Endothelial cell (in vitro differentiated cells): Measurements from ENCODE around the gene TIMM8A. TPM values are rescaled to one million over a fixed set of nuclear protein-coding genes. Genes with fewer than 3 reads are reported as not detected.

ENCODE experiments used
- DNase-seq: peaks from one replicate; pipeline ENCODE4 v3.0.0; 2021; ENCODE audit warnings: low spot score
- H3K27ac Mint-ChIP-seq: one replicate; pipeline ENCODE4 v1.8.0; 2021; ENCODE audit warnings: mixed read lengths, inconsistent platforms; ENCODE audit not compliant: unreplicated experiment
- H3K27me3 Mint-ChIP-seq: one replicate; pipeline ENCODE4 v1.8.0; 2021; ENCODE audit warnings: mild to moderate bottlenecking, moderate library complexity, mixed read lengths, inconsistent platforms; ENCODE audit not compliant: unreplicated experiment
- H3K36me3 Mint-ChIP-seq: one replicate; pipeline ENCODE4 v1.8.0; 2021; ENCODE audit warnings: mild to moderate bottlenecking, low read depth, mixed read lengths, inconsistent platforms; ENCODE audit not compliant: unreplicated experiment
- H3K4me1 Mint-ChIP-seq: one replicate; pipeline ENCODE4 v1.8.0; 2021; ENCODE audit warnings: mild to moderate bottlenecking, mixed read lengths, inconsistent platforms; ENCODE audit not compliant: unreplicated experiment
- H3K4me3 Mint-ChIP-seq: one replicate; pipeline ENCODE4 v1.8.0; 2021; ENCODE audit warnings: mild to moderate bottlenecking, mixed read lengths, inconsistent platforms; ENCODE audit not compliant: unreplicated experiment
- H3K9me3 Mint-ChIP-seq: one replicate; pipeline ENCODE4 v1.8.0; 2021; ENCODE audit warnings: mixed read lengths, inconsistent platforms; ENCODE audit not compliant: unreplicated experiment
- CTCF ChIP-seq: fragments of 200-600 bp; sonication (generic); IDR thresholded peaks from one replicate; pipeline ENCODE4 v1.5.0; 2021; ENCODE audit warnings: antibody characterized with exemption; ENCODE audit not compliant: unreplicated experiment
- total RNA-seq: library from RNA; stranded (reverse); fragmentation: NEBNext Ultra II Directional; extraction: Animal tissue kit (Norgen Biotek cat#: 25700); gene quantifications from one replicate; pipeline ENCODE4 v1.2.1, GENCODE V29; 2021; ENCODE audit not compliant: unreplicated experiment

The TIMM8A gene
- total RNA-seq, 1 donor from 2014 or later: 12.5 TPM

GRCh38 chrX:101370888-101371504 lies 22.5 kb upstream of the TIMM8A start:
- no peak overlapping the region for H3K4me3 Mint-ChIP-seq
- no peaks in the 10 kb centered on the region for H3K9me3 Mint-ChIP-seq
- no peak for TF ChIP-seq CTCF
- peaks cover 8% of the 10 kb centered on the region for H3K4me1 Mint-ChIP-seq
- no peaks in the 10 kb centered on the region for H3K27me3 Mint-ChIP-seq
- DNase-seq: no peak
- peak overlapping the region; percentile 57 for H3K27ac Mint-ChIP-seq
- H3K36me3 Mint-ChIP-seq: no peaks in the 10 kb centered on the region

- TF ChIP-seq CTCF: no peak
- Mint-ChIP-seq H3K4me3 (no peak overlapping the region), H3K4me1 (peaks cover 8% of the 10 kb centered on the region), H3K27ac (no peak overlapping the region), H3K36me3 (no peaks in the 10 kb centered on the region), H3K9me3 (no peaks in the 10 kb centered on the region), H3K27me3 (no peaks in the 10 kb centered on the region)
- no peak for DNase-seq
Measured at GRCh38 chrX:101369687-101370086, 21.1 kb upstream of the TIMM8A start.

GRCh38 chrX:101368800-101369199 lies 20.3 kb upstream of the TIMM8A start:
- Mint-ChIP-seq H3K4me1 (peaks cover 8% of the 10 kb centered on the region), H3K27me3 (no peaks in the 10 kb centered on the region), H3K36me3 (no peaks in the 10 kb centered on the region), H3K27ac (no peak overlapping the region), H3K9me3 (no peaks in the 10 kb centered on the region), H3K4me3 (no peak overlapping the region)
- DNase-seq: no peak
- no peak for TF ChIP-seq CTCF

- no peak for TF ChIP-seq CTCF
- H3K27ac Mint-ChIP-seq: no peak overlapping the region
- no peaks in the 10 kb centered on the region for H3K27me3 Mint-ChIP-seq
- no peak overlapping the region for H3K4me3 Mint-ChIP-seq
- DNase-seq: no peak
- no peaks in the 10 kb centered on the region for H3K9me3 Mint-ChIP-seq
- peaks cover 8% of the 10 kb centered on the region for H3K4me1 Mint-ChIP-seq
- H3K36me3 Mint-ChIP-seq: no peaks in the 10 kb centered on the region
Measured at GRCh38 chrX:101365301-101365795, 16.8 kb upstream of the TIMM8A start.

- no peaks in the 10 kb centered on the region for H3K36me3 Mint-ChIP-seq
- H3K27ac Mint-ChIP-seq: no peak overlapping the region
- no peak overlapping the region for H3K4me3 Mint-ChIP-seq
- H3K4me1 Mint-ChIP-seq: peaks cover 3% of the 10 kb centered on the region
- no peak for TF ChIP-seq CTCF
- DNase-seq: no peak
- no peaks in the 10 kb centered on the region for H3K27me3 Mint-ChIP-seq
- no peaks in the 10 kb centered on the region for H3K9me3 Mint-ChIP-seq
Measured at GRCh38 chrX:101362757-101363156, 14.2 kb upstream of the TIMM8A start.
